Activated T-helper 9 cell treated with anti-CD3 and anti-CD28 coated beads, Interleukin-2, amount 50 U/mL, for 16 hours (primary cell): ENCODE data around the gene SSBP2.
"Not testable (repeated sequence)": the region's sequence is repeated elsewhere in the genome, so short reads cannot be mapped to it uniquely, and the experiment has no call there.

ENCODE experiments used
- DNase-seq: peaks from one replicate; pipeline ENCODE4 v3.0.0-alpha.2; 2020; ENCODE audit warnings: low read depth

Gene SSBP2

DNA sequence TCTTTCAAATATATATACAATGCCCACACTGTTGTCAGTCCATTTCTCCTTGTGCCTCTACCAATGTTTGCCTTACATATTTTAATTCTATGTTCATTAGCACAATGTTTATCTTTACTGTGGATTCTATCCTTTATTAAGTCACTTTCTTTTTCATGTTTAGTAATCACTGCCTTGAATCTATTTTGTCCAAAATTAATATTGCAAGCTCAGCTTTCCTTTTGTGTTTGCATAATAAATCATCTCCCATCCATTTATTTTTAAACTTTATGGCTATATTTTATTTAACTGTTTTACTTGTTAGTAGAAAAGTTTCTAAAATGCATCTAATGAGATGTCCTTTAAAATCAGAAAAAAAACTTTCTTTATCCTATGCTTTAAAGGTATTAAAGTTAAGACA is 230.1 kb downstream of the SSBP2 start:
- no peak for DNase-seq

DNA sequence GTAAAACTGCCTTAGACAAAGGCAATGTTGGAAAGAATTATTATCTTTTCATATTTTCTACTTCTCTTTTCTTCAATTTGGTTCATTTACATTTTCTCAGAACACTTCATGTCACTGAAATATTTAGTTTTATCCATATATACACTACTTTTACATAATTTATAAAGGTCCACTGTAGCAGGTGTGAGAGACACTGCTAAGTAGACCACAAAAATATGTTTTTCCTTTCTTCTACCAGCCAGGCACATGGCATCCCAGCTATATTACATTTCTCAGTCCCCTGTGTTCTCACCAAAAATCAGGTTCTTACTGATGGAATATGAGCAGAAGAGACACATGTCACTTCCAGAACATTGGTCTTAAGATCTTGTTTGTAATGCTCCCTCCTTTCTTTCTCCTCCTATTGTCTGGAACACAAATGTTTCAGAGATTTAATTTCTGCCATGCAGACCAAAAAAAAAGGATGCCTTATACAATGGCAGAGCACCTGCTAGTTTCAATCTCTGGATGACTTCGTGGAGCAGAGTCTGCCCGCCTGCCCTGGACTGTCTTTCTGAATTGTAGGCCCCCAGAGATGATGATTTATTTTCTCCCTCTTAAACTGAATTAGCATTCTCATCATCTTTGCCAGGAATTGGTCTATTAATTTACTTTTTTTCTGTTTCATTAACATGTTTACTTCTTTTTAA is 231.5 kb downstream of the SSBP2 start:
- no peak for DNase-seq

DNA sequence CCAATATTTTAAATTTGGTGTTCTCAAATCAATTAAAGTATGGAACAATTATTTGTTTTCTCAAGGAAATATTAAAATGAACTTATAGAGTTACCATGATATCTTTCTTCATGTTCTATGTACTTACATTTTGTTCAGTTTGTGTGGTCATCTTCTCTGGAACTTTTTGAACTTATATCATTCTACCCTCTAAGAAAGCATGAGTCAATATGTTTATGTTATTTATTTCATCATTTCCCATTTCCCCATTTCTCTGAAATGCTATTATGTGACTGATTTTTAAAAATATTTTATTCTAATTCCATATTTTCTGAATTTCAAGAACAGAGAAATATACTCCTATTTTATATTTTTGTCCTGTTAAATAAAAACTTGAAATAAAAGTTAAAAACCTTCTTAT is 233.4 kb downstream of the SSBP2 start:
- DNase-seq: no peak

DNA sequence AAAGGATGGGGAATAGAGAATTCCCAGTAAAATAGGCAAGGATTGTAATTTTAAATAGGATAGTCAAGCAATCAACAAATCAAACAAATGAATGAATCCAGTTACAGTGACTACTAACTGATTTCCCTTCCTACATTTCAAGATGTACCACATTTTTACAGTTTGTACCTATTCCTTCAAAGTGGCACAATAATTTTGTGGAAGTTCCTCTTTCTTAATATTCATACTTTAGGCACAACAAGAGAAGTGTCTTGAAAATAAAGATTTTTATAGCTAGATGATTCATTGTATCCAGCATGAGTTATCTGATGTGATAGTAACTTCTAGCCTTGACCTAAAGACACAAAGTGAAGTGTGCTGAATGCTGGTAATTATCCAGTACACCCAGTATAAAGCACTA is 234.8 kb downstream of the SSBP2 start:
- DNase-seq: no peak

DNA sequence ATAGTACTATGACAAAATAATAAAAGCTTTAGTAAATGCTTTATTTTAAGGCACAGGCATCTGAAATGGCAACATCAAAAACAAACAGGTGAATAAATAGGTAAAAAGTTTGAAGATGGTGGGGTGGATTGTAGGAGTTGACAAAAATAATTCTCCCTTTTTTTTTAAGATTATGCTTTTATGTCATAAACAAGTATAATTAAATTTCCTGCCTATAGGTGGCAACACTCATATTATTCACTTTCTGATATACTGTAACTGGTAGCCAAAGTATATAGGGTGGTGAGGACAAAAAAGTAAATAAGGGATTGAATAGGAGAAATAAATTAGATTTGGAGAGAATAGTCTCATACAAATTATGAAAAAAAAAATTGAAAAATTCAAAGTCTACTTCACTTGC is 236.9 kb downstream of the SSBP2 start:
- DNase-seq: no peak

DNA sequence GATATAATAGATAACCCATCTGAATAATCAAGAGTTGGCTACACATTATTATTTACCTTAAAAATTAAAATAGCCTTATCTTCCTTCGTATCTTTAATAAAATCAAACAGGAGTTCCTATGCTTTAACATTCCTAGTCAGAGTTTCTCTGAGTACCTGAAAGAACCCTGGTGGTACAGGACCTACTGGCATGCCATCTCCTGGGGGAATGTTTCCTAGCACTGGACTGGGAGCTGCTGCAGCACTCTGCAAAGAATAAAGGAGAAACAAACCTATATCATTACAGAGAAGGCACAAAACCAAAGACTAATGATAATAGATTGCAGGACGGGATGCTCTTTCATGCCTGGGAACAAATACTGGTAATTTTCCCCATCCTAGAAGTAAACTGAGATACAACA is 237.4 kb downstream of the SSBP2 start:
- no peak for DNase-seq

DNA sequence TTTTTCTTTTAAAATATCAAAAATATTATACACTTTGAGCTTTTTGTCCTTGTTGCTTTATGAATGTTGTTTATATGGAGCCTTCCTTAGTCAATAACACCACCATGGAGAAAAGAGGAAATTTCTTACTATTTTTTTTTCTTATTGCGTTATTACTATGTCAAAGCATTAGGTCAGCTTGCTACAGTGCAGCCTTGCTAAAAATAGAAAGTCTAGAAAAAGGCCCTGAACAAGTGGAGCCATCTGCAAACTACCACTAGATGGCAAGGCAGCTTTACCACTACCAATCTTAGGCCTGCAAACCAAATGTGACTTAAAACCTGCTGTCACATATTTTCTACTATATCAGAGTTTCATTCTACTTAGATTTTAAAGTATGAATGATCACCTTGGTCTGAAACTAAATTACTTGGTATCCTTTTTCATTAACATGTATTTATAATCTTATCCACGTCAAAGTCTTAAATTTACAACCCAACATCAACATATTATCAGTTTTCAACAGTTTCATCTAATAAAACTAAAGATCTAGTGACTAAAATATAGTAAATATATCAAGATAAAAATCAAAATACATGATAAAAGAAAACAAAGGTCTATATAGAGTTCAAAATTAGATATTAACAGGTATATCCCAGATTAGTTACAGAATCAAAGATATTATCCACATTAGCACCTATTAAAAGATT is 243.9 kb downstream of the SSBP2 start:
- no peak for DNase-seq

DNA sequence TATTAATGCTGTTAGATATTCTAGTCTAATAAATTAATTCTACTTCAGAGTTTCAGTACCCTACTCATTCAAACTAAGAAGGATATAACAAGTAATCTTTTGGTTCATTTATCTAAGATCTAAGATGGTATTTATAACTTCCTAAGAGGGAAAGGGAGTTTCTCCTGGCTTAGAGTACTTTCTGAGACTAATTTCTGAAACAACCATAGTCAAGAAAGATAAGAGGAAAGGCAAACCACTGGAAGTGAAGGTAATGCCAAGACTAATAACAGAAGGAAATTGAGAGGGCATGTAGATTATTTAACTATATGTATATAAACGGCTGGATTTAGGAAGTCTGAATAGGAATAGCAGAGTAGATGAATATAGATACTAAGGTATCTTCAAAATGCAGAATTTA is 244.5 kb downstream of the SSBP2 start:
- DNase-seq: no peak

DNA sequence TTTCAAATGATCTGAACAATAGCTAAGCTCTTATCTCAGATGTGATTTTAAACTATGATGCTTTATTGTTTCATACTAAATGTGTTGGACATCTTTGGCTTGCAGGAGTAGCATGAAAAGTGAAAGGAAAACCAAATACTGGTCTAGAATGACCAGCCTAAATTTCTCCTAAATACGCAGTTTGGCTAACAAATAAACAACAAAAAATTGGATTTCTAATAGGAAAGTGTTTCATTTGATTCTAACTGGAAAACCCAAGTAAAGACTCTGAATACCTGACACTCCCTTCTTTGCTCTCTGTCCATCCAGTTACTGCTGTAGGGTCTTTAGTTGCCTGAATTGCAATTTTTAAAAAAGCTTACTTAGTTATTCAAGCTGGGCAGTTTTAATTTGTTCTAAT is 245.2 kb downstream of the SSBP2 start:
- no peak for DNase-seq

DNA sequence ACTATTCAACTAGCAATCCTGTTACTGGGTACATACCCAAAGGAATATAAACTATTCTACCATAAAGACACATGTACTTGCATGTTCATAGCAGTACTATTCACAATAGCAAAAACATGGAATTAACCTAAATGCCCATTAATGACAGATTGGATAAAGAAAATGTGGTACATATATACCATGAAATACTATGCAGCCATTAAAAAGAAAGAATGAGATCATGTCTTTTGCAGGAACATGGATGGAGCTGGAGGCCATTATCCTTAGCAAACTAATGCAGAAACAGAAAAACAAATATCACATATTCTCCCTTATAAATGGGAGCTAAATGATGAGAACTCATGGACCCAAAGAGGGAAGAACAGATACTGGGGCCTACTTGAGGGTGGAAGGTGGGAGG is 247.3 kb downstream of the SSBP2 start:
- DNase-seq: not testable (repeated sequence)

DNA sequence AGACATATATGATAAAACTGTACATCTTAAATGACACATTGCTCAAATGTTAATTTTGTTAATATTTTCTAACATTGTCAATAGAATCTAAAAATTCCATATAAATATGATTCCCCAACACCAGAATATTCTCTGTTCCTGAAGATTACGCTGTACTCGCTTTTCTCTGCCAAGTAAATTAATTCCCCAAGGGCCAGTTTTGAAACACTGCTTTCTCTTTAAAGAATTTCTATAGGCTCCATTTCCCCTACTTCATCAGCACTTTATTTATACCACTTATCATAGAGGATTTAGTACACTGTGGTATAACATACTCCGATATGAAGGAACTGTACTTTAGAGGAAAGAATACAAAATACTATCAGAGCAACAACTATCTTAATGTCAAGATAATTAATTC is 255.6 kb downstream of the SSBP2 start:
- DNase-seq: no peak

DNA sequence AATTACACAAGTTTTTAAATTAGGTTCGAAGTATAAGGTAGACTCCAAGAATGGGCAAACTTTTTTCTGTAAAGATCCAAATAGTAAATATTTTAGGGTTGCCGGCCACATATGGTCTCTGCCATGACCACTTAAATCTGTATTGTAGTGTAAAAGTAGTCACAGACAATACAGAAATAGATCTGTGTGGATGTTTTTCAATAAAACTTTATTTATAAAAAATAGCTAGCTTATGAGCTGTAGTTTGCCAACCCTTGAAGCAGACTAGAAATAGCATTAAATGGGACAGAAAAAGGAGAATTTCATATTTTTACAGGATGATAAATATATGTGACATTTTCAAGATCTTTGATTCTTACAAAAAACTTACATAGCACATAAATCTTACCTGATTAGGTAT is 262.0 kb downstream of the SSBP2 start:
- no peak for DNase-seq

DNA sequence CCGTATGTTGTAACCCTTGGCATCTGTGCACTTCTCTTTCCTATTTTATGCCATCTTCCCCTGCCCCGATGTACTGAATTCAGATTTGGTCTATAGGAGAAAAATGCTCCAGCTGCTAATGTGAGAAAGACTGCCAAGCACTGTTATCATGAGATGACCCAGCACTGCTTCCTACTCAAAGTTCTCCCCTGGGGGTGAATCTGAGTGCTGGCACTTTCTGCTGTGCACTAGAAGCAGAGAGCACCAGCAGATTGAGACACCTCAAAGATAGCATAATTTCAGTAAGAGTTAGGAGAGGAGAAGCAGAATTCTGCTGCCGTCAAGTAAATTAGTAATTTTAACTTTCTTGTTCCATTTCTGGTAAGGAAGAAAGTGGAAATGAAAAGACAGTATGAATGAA is 264.2 kb downstream of the SSBP2 start:
- DNase-seq: no peak

DNA sequence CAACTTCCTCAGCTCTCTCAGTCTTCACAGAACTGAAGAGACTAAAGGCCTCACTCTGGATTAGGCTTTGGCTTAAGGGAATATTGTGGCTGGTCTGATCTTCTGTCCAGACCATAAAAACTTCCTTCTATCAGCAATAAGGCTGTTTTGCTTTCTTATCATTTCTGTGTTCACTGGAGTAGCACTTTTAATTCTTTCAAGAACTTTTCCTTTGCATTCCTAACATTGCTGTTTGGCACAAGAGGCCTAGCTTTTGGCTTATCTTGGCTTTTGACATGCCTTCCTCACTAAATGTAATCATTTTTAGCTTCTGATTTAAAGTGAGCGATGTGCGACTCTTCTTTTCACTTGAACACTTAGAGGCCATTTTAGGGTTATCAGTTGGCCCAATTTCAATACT is 268.3 kb downstream of the SSBP2 start:
- DNase-seq: no peak

DNA sequence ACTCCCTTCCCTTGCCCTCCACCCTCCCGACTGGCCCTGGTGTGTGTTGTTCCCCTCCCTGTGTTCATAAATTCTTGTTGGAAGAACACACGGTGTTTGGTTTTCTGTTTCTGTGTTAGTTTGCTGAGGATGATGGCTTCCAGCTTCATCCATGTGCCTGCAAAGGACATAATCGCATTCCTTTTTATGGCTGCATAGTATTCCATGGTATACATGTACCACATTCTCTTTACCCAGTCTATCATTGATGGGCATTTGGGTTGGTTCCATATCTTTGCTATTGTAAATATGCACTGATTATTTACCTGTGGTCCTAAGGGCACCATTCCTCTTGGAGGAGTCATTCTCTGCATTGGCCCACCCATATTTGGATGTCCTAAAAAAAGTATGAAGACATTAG is 277.5 kb downstream of the SSBP2 start:
- not testable (repeated sequence) for DNase-seq

DNA sequence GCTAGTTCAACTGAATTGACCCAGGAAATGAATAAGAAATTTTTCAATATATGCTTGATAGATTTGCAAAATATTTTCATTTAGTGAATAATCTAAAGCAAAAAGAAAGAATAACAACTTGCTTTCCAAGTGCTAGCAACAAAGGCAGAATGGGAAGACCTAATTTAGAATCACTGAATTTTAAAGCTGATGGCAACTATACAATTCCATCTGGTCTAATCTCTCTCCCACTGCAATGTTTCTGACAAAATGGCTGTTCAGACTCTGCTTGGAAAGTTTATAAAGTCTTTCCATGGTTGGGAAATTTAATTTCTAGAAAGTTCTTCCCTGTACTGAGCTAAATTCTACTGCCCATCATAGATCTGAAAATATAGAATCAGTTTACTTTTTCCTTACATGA is 281.2 kb downstream of the SSBP2 start:
- DNase-seq: no peak

DNA sequence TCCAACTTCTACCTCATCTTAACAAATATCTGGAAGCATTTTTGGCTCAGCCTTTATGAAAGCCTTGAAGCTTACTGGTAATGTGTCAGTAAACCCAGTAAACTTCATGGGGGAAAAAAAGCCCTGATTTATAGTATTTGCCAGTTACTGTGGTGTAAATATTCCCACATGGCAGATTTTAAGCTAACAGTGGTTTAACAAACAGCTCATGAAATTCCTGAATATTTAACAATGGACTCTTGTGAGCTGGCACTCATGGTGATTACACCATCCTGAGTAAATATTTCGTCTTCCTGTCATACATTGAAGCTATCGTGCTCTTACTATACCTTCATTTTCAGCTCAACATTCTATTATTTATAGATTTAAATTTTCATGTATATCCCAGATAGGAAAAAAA is 300.0 kb downstream of the SSBP2 start:
- DNase-seq: no peak

DNA sequence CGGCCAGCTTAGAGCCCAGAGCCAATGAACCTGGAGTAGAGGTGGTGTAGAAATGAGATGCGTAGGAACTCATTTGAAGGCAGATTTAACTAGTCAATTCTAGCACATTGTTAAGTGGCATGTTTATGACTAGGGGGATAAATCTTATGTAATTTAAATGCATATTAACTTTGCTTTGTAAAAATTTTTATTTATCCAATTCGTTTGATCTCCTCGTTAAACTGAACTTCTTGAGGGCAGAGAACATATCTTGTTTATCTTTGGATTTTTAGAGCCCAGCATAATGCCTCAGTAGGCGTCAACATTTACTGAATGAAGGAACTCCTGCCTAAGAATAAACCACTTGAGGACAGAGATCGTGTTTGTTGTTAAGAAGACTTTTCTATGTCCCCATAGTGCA is 315.9 kb downstream of the SSBP2 start:
- no peak for DNase-seq

DNA sequence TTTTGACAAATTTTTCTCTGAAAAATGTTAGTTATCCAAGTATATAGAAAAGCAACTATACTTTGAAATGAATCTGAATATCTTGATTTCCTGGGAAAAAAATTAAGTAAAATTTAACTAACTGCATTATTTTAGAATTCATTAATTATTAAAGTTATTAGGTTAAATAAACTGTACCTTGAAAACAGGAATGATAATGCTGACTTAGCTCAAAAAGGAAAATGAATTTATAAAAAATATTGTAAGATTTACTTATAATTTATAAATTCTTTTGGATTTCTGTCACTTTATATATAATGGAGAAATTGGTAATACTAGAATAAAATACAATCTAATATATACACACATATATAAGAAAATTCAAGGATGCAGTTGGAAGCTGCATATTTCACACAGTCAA is 320.9 kb downstream of the SSBP2 start:
- DNase-seq: no peak

DNA sequence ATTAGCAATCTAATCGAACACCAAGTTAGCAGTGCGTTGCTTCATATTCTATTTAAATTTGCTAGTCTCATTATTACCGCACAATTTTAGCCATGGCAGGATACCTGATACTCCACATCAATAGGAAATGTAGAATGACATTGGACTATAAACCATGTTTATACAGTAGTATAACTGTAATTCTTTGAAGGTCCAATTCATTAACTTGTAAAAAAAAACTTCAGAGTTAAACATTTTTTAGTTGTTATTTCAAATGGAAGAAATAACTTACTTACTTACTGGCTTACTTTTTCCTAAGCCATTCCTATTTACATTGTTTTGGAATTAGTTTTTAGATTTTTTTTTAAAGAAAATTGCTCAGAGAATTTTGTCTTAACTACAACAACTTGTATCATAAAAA is 321.5 kb downstream of the SSBP2 start:
- no peak for DNase-seq

DNA sequence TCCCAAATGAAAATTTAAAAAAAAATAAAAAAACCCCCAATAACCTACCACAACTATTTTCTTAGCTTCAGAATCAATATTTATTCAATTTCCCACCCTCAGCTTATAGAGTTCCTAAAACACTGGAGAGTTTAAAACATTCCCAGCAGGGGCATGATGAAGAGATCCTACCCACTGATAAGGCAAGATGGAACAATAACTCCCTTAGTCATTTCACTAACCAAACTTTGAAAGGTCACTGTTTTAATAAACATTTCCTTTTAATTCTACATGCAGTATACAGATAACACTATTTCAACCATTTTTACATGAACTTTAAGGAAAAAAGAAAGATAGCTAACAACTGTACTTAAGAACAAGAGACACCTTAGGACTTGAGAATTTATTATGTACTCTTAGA is 322.0 kb downstream of the SSBP2 start:
- DNase-seq: no peak

DNA sequence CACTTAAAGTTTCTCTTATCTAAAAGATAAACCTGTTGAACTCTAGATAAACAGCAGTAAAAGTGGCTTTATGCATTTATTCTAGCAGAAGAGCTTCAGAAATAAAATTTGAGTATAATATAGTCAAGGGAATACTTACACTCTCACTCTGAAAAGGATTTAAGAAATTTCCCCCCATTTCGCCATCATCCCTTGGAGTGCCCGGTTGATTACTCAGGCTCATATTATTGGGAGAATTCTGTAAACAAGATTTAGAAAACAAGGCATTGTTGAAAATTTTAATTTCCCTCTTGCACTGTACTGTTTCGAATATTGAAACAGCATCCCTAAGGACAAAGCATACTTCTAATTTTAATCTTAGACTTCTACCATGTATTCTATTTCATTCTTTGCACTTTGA is 322.5 kb downstream of the SSBP2 start:
- no peak for DNase-seq

DNA sequence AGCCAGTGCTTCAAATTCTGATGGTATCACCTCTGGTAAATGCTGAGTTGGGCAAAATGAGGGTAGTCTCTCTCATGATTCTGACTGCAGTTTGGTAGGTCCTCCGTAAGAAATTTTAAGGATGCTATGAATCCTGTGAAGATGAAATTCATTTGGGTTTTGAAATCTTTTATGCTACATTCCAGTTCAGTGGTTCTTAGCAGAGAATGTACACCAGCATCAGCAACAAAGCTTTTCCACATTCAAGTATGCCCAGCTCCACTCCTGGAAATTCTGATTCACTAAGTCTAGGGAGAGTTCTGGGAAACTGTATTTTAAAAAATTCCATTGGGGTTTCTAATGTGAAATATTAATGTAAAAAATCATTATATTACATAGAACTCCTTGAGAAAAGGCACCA is 323.3 kb downstream of the SSBP2 start:
- DNase-seq: no peak

DNA sequence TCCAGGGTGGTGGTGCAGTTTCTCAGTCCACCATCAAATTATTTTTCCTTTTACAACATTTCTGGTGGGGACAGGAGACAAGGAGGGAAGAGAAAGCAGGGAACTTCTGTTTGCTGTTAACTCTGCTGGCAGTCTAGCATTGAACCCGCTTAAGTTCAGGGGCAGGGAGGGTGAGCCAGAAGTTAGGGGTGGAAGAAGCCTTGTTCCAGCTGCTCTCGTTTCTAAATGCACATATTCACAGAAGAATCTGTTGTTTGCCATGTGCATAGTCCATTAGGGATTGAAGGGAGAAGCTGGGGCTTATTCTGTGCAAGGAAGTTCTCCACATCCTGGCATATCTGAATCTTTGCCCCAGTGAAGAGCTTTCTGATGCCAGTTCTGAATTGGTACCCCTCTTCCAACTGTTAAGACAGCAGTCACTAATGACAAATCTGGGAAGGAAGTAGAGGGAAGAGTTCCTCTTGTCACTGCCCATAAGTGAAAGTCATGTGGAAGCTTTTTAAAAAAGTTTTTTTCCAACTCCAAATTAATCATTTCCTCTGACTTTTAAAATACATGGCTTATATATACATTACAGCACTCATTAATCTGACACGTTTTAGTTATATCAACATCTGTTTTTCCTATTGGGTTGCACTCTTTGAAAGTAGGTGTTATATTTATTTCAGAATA is 324.4 kb downstream of the SSBP2 start:
- DNase-seq: no peak
